ENCODE measurements around the gene ME1.

- TF ChIP-seq CTCF (IDR thresholded peaks at IDR 0.05; ENCODE audit: low read depth, low read length) (no peak), POLR2A (IDR thresholded peaks at IDR 0.05; ENCODE audit: extremely low read depth, insufficient read length) (no peak), MYC (IDR thresholded peaks at IDR 0.05; ENCODE audit: low read depth, low read length) (no peak)
Measured at GRCh38 chr6:83443516-83443915, 12.7 kb upstream of the ME1 start.
